ENCODE measurements around the gene MUC7.

The MUC7 gene

DNA sequence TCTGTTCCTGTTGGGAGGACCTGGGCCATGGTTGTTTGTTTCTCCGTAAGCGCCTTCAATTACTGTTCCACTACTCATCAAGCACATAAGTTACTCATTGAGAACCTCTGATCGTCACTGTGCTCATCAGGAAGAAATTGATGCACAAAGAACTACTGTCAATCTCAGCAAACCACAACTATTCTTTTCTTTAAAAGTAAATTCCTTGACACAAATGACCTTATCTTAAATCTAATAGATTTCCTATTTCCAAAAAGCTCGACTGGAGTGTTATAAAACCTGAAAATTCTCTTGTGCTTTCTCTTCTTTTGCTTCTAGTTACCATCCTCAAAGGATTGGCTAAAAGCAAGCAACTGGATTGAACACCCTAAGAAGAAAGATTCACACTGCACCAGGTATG is at the start of gene MUC7:
Gene MUC7 (plus strand): TSS at position 301 of the 400 bp plus-strand sequence. CDS start 1,825 bp downstream, outside the sequence.
- no peak for DNase-seq

DNA sequence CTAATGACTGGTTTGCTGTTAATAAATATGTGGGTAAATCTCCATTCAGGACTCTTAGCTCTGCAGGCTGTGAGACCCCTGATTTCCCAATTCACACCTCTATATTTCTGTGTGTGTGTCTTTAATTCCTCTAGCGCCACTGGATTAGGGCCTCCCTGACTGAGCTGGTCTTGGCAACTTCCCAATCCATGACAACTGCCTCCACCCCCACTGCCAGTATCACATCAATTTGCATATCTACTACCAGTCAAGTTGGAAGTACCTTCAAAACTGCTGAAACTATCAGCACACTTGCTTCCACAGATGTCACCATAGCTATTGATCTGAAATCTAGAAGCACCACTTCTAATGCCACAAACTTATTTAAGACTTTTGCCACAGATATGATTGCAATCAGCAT is 46.7 kb upstream of the MUC7 start:
- no peak for DNase-seq

DNA sequence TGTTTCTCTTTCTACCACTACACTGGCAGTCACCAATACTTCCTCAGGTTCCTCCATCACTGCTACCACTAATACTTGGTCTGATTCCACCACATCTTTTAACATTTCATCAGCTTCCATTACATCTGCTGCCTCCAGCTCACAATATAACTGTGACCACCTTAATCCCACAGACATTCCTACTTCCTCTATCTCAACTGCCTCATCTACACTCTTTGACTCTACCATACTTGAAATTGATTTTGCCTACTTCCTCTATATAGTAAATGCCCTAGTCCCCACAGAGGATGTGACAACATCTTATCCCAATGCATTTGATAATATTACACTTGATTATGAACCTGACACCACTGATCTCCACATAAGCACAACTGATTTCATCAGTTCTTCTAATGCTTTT is 45.2 kb upstream of the MUC7 start:
- DNase-seq = no peak

DNA sequence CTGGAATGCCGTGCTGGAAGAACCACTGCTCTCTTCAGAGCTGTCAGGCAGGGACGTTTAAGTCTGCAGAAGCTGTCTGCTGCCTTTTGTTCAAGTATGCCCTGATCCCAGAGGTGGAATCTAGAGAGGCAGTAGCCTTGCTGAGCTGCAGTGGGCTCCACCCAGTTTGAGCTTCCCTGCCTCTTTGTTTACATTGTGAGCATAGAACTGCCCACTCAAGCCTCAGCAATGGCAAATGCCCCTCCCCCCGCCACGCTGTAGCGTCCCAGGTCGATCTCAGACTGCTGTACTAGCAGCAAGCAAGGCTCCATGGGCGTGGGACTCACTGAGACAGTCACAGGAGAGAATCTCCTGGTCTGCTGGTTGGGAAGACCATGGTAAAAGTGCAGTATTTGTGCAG is 34.8 kb upstream of the MUC7 start:
- DNase-seq = no peak

DNA sequence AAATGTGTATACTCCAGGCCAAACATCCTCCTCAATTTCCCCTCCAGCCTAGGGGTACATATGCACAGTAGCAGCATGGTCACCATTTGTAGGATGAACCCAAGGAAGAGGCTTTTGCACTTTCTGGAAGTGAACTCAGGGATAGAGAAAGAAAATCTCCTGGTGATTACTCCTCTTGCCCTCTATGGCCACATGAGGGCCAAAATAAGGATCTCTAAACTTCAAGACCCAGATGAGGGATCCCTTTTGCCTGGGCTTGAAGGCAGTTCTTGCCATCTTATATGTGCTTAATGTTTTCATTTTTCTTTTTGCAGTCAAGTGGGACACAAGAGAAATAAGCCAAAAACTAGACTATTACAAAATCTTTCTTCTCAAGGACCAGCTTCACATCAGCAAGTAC is 29.5 kb upstream of the MUC7 start:
- no peak for DNase-seq

DNA sequence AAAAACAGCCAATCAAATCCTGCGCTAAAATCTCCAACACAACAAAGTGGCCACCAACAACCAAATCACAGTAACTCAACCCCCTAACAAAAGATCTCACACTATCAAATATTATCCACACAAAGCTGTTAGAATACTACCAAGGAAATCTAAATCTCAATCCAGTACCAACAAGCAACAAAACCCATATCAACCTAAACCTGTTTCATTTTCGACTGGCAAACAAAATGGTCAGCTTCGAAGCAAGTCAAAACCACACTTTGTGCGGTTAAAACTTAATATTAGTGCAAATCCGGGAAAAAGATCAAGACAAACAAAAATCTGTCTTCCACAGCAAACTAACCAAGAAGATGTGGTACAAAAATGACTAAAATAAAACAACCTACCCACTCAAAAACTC is 28.7 kb upstream of the MUC7 start:
- no peak for DNase-seq

DNA sequence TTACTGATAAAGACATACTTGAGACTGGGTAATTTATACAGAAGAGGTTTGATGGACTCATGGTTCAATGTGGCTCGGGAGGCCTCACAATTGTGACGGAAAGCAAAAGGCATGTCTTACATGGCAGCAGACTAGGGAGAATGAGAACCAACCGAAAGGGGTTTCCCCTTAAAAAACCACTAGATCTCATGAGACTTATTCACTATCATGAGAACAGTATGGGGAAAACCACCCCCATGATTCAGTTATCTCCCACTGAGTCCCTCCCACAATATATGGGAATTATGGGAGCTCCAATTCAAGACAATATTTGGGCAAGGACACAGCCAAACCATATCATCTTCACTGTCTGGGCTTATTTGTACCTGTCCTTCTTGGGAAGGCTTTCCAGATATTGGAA is 22.8 kb upstream of the MUC7 start:
- DNase-seq = no peak

DNA sequence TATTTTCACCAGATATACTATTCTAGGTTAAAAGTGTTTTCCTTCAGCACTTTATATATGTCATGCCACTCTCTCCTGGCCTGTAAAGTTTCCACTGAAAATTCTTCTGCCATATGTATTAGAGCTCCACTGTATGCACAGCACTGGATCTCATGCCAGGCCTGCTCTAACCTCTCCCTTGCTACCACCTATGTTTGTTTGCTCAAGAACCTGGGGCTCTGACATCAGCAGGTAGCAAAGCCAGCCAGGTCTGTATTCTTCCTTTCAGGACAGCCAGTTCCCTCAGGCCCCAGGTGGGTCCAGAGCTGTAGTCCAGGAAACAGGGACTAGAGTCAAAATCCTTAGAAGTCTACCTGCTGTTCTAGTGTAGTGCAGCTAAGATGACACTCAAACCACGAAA is 19.1 kb upstream of the MUC7 start:
- no peak for DNase-seq

DNA sequence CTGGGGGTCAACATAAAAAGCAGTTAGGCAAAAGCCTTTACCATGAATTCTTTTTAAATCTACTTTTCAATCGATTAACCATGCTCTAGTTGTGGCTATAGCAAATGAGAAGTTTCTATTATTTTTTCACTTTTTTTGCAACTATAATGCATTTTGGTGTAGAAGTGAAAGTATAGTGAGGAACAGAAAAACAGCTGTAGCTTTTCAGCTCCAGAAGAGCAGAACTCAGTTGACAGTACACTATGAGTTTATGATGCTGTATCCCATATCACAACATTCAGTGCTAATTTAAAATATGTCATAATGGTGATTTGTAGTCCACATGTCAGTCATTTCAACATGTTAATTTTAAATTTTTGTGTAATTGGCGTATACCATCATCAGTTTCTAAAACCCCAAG is 8.7 kb upstream of the MUC7 start:
- no peak for DNase-seq

DNA sequence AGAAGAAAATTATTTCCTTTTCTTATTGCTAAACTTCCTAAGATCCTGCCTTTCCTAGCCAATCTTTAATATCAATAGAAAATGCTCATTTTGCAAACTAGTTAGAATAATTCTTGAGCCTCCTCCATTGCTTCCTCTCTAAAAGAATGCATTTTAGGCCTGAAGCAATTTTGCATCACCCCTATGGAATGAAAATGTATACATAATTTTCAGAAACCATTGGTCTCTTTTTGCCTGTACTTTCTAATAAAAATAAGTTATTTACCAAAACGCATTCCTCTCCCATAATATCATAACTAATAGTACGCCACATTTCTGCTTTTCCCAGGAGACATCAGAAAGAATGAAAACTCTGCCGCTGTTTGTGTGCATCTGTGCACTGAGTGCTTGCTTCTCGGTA is 1.7 kb downstream of the MUC7 start:
- DNase-seq = no peak

DNA sequence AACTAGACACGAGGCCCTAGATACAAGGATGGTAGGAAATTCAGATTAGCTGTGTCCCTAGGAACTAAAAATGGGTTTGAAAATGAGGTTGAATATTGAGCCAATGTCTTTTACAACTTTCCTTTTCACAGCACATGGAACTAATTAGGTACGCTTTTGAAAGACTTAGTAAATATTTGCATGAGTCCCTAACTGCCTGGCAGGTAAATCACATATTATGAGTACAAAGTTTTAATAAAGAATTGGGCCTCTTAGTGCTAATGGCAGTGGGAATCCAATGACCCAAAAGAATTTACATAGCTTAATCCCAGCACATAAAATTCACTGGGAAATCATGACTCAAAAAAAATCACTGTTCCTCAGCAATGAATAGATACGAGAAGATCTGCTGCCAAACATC is 16.8 kb downstream of the MUC7 start:
- no peak for DNase-seq

DNA sequence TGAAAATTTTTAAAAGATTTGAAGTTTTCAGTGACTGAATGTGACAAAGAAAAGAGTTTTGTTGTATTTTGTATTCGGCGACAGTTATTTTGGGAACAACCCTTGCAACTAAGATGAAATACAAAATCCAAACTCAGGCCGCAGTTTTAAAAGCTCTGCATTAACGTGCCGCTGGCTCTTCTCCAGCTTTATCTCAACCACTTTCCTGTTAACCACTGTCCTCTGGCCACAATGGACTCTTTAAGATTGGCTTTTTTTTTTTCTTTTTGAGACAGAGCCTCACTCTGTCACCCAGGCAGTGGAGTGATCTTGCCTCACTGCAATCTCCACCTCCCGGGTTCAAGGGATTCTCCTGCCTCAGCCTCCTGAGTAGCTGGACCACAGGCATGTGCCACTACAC is 24.2 kb downstream of the MUC7 start:
- no peak for DNase-seq

DNA sequence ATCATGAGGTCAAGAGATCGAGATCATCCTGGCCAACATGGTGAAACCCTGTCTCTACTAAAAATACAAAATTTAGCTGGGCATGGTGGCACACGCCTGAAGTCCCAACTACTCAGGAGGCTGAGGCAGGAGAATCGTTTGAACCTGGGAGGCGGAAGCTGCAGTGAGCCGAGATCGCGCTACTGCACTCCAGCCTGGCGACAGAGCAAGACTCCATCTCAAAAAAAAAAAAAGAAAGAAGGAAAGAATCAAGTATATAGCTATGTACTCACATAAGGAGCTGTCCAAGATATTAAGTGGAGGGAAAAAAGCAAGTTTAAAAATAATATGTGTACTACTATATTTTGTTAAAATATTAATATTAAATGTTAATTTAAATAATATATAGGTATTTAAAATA is 29.8 kb downstream of the MUC7 start:
- DNase-seq = peak; percentile 5

DNA sequence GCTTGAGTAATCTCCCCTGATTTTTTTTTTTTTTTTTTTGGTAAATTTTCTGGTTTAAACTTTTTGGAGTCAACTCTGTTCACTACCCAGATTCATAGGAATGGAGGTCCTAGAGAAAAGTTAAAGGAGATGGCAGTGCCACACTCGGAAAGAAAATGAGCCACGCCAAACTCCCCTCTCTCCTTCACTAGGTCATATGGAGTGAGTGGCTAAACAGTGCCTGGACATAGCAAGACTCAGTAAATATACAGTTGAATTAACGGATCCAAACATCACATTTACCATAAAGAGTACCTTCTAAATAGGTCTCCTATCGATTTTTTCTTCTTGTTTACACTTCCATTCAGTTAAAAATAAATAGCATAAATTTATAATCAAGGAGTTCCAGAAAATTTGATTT is 32.7 kb downstream of the MUC7 start:
- DNase-seq = no peak

DNA sequence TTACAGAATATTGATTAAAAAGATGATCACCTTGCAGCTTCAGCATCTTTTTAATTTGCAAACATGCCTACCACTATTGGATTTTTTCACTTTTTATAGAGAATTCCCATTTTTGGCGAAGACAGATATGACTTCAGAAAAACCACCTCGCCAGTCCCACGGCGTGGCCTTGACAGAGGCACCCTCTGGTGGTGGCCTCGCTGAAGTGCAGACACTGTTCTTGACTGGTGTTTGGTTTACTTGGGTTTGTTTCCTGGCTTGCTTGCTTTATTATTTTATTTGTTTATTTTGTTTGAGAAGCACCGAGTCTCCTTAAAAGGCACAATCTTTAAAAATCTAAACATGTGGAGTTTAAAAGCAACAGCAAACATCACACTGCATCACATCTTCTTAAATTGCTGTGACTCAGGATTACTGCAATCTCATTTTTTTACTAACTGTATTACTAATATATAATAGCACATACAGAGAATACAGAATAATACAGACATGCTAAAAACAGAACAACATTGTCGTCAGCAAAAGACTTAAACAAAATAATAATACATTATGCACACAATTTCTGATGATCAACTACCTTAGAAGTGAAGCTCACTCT is 33.3 kb downstream of the MUC7 start:
- DNase-seq = peak; percentile 64

DNA sequence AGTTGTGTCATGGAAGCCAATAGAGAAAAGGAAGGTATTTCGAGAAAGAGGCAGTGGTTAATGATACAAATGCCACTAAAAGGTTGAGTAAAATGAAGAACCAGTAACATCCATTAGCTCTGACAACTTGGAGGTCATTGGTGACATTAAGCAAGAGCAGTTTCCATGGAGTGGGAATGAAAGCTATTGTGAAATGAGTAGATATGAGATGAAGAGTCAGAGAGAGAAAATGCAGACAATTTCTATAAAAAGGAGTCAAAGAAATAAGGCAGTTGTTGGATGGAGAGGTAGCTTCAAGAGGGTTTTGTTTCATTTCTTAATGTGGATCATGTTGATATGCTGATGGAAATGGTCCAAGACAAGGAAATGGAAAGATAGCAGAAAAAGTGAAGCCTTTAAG is 36.8 kb downstream of the MUC7 start:
- no peak for DNase-seq

DNA sequence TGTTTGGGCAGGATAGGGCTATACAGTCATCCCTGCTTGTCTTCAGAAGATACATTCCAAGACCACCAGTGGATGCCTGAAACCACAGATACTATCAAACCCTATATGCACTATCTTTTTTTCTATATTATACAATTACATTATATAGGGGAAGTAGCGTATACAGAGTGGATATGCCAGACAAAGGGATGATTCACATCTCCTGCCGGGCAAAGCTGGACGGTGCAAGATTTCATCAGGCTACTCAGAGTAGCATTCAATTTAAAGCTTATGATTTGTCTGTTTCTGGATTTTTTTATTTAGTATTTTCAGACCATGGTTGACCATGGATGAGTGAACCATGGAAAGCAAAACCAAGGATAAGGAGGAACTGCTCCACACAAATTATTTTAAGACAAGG is 39.4 kb downstream of the MUC7 start:
- no peak for DNase-seq

DNA sequence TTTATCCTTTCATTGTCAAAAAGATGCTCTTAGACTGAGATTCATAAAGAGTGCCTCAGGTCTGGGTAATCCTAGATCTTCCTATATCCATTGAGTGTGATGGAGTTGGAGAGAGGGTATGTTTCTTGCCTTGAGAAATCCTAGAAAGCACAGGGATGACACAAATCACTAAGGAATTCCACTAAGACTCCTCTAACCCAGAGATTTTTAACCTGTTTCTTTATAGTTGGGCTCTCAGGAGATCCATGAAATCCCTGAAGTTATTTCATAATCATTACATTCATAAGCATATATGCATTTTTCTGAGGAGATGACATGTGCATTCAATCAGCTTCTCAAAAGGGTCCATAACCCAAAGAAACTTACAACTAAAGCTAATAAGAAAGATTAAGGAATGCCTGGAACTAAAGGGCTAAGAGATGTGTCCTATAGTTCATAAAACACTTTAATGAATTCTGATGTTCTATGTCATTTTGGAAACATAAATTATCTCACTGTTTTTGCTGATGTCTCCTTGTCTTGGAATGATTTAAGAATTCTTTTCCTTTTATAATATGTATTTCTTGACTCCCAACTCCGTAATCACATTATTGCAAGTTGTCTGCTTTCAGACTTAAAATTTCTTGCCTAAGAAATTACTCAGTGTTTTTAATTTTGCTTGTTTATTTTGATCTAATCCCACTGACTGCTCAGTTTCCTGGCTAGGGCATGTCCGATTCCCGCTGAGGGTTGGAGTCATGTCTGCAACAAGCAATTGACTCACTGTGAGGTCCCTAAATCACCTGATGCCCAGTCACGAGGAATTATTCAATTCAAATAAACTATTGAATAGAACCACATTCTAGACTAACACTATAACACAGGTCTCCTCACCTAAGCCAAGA is 43.6 kb downstream of the MUC7 start:
- DNase-seq = no peak

DNA sequence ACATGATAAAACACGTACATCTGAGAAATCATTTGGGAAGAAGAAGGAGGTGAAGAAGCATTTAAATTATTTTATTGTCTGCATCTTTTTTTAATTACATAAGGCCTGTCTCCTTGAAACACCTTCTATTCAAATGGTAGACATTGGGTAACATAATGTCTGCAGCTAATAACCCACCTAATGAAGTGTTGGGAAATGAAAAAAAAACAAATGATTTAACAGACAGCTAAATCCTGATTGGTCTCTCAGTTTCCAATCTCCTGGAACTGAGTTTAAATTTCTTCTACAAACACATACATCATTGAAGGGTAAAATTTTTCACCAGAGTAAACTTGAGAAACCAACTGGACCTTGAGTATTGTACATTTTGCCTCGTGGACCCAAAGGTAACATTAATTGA is 46.3 kb downstream of the MUC7 start, which contains the start of gene AMTN:
Gene AMTN (plus strand): TSS at position 301 of the 400 bp plus-strand sequence. CDS start 209 bp downstream, outside the sequence.
- no peak for DNase-seq

DNA sequence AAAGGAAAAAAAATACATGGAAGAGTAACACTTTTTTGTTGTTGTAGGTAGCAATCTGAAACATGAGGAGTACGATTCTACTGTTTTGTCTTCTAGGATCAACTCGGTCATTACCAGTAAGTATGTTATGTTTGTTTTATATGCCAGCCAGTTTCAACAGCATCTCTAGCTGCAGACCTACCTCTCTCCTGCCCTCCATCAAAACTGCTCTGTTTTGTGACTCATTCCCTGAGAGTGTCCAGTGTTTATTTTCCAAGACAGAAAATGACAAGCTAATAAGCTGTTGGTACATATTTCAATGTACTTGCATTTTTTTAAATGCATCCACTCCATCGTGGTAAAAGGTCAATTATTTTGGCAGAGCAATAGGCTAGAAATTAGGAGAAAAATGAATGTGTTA is 46.7 kb downstream of the MUC7 start:
- no peak for DNase-seq

DNA sequence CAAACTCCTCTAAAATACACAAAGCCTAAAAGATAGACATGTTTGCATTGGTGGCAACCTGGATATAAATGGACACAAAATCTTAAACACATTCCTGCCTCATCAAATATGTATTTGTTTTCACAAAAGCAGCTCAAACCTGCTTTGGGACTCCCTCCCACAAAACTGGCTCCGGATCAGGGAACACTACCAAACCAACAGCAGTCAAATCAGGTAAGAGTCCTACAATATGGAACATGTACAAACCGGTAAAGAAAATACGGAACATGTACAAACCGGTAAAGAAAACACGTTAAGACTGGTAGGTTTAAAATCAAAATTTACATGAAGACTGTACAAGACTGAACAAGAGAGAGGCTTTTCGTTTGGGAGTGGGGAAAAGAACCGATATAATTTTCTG is 50.6 kb downstream of the MUC7 start:
- no peak for DNase-seq

DNA sequence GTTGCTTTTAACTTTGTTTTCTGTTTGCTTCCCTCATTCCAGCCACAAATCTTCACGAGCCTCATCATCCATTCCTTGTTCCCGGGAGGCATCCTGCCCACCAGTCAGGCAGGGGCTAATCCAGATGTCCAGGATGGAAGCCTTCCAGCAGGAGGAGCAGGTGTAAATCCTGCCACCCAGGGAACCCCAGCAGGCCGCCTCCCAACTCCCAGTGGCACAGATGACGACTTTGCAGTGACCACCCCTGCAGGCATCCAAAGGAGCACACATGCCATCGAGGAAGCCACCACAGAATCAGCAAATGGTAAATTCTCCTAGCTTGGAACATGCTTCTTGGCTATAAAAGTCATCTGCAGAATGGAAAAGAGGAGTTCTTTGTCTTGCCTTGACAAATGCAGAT is 59.0 kb downstream of the MUC7 start:
- DNase-seq = no peak

DNA sequence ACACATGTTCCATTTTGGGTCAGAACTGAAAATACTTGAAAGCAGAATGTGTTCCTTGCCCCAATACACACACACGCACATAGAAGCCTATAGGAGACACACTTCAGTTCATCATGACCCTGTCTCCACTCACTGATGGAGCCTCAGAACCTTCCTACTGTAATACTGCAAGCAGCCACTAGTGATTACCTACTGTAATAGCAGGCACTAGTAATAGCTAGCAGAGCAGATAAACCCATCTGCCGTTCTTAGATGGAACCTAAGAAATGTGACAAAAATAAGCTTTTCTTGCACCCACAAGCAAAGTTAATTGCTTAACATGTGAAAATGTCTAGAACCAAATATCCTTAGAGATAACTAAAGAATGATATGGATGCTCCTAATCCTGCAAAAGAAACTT is 60.0 kb downstream of the MUC7 start:
- peak; percentile 18 for DNase-seq
